Upper lobe of left lung (tissue), 4 donors: ENCODE results near the gene PDZD8.

Experiments used
- EP300 ChIP-seq, 4 donors: sonication (generic); formaldehyde crosslinking; IDR thresholded peaks; one replicate each; pipeline ENCODE4 v1.5.1; 2017; ENCODE audit warnings: antibody characterized with exemption in 4 of 4, control low read depth in 2 of 4
- POLR2A ChIP-seq, 4 donors: fragments of 450-650 bp; IDR thresholded peaks; one replicate each; pipeline ENCODE4 v1.5.1; 2016 to 2017; ENCODE audit warnings: antibody characterized with exemption in 4 of 4, mild to moderate bottlenecking in 2 of 4
- POLR2AphosphoS5 ChIP-seq, 2 donors: sonication (generic); formaldehyde crosslinking; IDR thresholded peaks; one replicate each; pipeline ENCODE4 v1.5.1; 2017; ENCODE audit warnings: antibody characterized with exemption in 2 of 2
- TF ChIP-seq, protein P1 (sequence below), 6 experiments: fragments of 450-650 bp in 4 of 6; fragments of 200-600 bp in 2 of 6; sonication (generic) in 2 of 6; IDR thresholded peaks; one replicate each; pipeline ENCODE4 v1.5.1; 2016 to 2019; ENCODE audit warnings: antibody characterized with exemption in 6 of 6

DNA sequence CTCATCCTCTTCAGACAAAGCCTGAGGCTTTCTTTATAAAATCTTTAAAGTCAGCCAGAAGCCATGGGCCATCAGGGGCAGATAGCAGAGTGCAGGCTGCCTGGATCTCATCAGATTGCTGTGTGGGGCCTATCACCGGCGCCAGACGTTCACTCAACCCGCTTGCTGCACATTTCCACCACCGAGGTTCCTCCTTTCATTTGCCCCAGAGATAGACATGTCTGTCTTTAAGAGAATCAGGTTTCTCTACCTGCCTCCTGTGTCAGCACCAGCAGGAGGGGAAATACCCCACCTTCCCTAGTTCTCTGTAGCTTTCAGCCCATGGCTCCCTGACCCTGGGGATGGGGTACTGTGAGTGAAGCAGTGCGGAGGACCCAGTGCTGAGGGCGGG is 112.3 kb downstream of the PDZD8 start:
- TF ChIP-seq, protein P1, sequence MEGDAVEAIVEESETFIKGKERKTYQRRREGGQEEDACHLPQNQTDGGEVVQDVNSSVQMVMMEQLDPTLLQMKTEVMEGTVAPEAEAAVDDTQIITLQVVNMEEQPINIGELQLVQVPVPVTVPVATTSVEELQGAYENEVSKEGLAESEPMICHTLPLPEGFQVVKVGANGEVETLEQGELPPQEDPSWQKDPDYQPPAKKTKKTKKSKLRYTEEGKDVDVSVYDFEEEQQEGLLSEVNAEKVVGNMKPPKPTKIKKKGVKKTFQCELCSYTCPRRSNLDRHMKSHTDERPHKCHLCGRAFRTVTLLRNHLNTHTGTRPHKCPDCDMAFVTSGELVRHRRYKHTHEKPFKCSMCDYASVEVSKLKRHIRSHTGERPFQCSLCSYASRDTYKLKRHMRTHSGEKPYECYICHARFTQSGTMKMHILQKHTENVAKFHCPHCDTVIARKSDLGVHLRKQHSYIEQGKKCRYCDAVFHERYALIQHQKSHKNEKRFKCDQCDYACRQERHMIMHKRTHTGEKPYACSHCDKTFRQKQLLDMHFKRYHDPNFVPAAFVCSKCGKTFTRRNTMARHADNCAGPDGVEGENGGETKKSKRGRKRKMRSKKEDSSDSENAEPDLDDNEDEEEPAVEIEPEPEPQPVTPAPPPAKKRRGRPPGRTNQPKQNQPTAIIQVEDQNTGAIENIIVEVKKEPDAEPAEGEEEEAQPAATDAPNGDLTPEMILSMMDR (IDR thresholded peaks at IDR 0.05), result no peak
- TF ChIP-seq EP300 (IDR thresholded peaks at IDR 0.05), result no peak
- no peak for TF ChIP-seq POLR2AphosphoS5 (IDR thresholded peaks at IDR 0.05)
- no peak for TF ChIP-seq POLR2A (IDR thresholded peaks at IDR 0.05)
